Measurements from ENCODE around the gene PIERCE2. TPM values are rescaled to one million over a fixed set of nuclear protein-coding genes. Genes with fewer than 3 reads are reported as not detected.
A peak's percentile ranks its signal among the peaks of the same experiment; 100 is the strongest.
"Not testable (repeated sequence)": the region's sequence is repeated elsewhere in the genome, so short reads cannot be mapped to it uniquely, and the experiment has no call there.

Gene PIERCE2
- total RNA-seq, 4 donors from 2014 or later = not detected

DNA sequence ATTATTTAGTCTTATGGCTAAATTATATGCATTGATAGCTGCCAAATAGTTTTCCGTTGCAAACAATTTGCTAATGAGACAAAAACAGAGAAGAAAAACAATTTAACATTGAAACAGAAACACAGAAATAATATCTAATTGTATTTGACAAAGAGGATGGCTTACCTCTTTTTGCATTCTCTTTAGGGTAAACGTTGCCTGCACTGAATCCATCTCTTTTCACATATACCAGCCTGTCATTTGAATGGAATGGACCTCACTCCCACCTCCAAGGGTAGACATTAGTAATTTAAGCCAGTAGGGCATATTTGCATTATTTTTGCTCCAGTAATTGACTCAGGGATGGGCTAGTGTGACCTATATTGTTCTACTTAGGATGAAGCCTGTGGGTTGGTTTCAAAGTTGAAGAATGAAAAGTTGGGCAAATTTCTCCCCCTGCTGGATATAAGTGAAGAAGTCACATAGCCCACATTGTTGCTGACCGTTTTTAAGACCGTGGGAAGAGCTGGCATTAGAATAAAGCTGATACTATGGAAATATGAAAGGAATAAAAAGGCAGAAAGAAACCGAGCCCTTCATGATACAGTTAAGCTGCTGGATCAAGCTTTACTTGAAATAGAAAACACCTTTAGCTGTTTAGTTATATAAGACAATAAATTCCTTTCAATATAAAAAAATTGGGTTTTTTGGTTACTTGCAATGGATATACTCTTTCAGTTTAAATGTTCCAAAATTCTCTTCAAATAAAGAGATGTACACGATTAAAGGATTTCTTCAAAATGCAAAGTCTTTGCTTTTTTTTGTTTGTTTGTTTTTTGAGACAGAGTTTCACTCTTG is 26.9 kb downstream of the PIERCE2 start:
- H3K4me1 ChIP-seq = no peaks in the 10 kb centered on the region
- no peak overlapping the region for H3K4me3 ChIP-seq
- TF ChIP-seq POLR2A (IDR thresholded peaks at IDR 0.05) = no peak
- TF ChIP-seq, protein P1, sequence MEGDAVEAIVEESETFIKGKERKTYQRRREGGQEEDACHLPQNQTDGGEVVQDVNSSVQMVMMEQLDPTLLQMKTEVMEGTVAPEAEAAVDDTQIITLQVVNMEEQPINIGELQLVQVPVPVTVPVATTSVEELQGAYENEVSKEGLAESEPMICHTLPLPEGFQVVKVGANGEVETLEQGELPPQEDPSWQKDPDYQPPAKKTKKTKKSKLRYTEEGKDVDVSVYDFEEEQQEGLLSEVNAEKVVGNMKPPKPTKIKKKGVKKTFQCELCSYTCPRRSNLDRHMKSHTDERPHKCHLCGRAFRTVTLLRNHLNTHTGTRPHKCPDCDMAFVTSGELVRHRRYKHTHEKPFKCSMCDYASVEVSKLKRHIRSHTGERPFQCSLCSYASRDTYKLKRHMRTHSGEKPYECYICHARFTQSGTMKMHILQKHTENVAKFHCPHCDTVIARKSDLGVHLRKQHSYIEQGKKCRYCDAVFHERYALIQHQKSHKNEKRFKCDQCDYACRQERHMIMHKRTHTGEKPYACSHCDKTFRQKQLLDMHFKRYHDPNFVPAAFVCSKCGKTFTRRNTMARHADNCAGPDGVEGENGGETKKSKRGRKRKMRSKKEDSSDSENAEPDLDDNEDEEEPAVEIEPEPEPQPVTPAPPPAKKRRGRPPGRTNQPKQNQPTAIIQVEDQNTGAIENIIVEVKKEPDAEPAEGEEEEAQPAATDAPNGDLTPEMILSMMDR (IDR thresholded peaks at IDR 0.05) = peak in 5 of 6 experiments; percentile 30 to 59 (median 54)
- no peaks in the 10 kb centered on the region for H3K9me3 ChIP-seq
- H3K27ac ChIP-seq = no peak overlapping the region
- no peak for DNase-seq
- no peaks in the 10 kb centered on the region for H3K27me3 ChIP-seq
- H3K36me3 ChIP-seq = no peaks in the 10 kb centered on the region

DNA sequence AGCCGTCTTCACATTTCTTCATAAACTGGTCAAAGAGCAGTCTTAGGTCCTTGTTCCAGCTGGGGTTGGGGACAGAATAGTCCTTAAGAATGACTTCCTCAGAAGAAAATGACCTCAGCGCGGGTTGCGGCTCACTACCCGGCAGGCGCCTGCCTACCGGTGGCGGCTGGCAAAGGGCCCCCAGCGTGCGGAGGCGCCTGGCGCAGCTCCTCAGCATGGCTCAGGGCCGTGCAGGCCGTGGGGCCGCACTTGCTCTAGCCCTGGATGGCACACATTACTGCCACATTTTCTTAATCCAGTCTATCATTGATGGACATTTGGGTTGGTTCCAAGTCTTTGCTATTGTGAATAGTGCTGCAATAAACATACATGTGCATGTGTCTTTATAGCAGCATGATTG is 34.8 kb downstream of the PIERCE2 start:
- H3K27ac ChIP-seq, H3K9me3 ChIP-seq, H3K36me3 ChIP-seq, H3K4me1 ChIP-seq, DNase-seq, H3K27me3 ChIP-seq, H3K4me3 ChIP-seq: not testable (repeated sequence)

DNA sequence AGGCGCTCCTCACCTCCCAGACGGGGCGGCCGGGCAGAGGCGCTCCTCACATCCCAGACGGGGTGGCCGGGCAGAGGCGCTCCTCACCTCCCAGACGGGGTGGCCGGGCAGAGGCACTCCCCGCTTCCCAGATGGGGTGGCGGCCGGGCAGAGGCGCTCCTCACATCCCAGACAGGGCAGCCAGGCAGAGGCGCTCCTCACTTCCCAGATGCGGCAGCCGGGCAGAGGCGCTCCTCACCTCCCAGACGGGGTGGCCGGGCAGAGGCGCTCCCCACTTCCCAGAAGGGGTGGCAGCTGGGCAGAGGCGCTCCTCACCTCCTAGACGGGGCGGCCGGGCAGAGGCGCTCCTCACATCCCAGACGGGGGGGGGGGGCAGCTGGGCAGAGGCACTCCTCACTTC is 37.6 kb downstream of the PIERCE2 start:
- H3K4me1 ChIP-seq, H3K27ac ChIP-seq, DNase-seq, H3K9me3 ChIP-seq, H3K4me3 ChIP-seq, H3K27me3 ChIP-seq, H3K36me3 ChIP-seq: not testable (repeated sequence)

DNA sequence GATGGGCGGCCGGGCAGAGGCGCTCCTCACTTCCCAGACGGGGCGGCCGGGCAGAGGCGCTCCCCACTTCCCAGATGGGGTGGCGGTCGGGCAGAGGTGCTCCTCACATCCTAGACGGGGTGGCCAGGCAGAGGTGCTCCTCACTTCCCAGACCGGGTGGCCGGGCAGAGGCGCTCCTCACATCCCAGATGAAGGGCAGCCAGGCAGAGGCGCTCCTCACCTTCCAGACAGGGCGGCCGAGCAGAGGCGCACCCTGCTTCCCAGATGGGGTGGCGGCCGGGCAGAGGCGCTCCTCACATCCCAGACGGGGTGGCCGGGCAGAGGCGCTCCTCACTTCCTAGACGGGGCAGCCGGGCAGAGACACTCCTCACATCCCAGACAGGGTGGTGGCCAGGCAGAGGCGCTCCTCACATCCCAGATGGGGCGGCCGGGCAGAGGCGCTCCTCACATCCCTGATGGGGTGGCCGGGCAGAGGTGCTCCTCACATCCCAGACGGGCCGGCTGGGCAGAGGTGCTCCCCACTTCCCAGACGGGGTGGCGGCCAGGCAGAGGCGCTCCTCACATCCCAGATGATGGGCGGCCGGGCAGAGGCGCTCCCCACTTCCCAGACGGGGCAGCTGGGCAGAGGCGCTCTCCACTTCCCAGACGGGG is 38.2 kb downstream of the PIERCE2 start:
- not testable (repeated sequence) for H3K4me1 ChIP-seq, H3K36me3 ChIP-seq, DNase-seq

DNA sequence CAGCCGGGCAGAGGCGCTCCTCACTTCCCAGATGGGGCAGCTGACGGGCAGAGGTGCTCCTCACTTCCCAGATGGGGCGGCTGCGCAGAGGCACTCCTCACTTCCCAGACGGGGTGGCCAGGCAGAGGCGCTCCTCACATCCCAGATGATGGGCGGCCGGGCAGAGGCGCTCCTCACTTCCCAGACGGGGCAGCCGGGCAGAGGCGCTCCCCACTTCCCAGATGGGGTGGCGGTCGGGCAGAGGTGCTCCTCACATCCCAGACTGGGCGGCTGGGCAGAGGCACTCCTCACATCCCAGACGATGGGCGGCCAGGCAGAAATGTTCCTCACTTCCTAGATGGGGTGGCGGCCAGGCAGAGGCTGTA is 38.7 kb downstream of the PIERCE2 start:
- not testable (repeated sequence) for H3K9me3 ChIP-seq, H3K4me1 ChIP-seq, H3K4me3 ChIP-seq, H3K27me3 ChIP-seq, H3K27ac ChIP-seq, DNase-seq, H3K36me3 ChIP-seq

More for the DNA sequence above, 38.2 kb downstream of the PIERCE2 start:
- not testable (repeated sequence) for H3K4me3 ChIP-seq, H3K9me3 ChIP-seq, H3K27ac ChIP-seq, H3K27me3 ChIP-seq

DNA sequence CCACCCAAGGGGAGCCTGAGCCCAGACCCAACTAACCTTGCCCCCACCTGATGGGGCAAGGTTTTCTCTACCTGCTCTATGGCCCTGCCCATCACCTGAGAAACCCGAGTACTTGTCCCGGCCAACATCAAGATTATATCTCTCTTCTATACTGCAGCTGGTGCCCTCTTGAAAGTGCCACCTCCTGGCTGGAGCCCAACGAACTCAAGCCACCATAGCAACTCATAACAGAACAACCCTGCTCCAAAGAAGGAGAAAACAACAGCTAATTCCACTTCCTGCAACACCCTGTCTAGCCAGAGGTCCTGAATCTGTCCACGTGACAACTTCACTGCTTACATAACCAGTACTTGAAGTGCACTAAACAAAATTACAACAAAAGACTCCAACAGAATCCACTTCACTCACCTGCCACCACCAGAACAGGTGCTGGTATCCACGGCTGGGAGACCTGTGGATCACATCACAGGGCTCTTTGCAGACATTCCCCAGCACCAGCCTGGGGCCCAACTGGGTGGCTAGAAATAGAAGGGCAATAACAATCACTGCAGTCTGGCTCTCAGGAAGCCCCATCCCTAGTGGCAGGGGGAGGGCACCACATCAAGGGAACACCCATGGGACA is 49.2 kb downstream of the PIERCE2 start:
- H3K9me3 ChIP-seq = no peaks in the 10 kb centered on the region
- no peak overlapping the region for H3K27ac ChIP-seq
- no peaks in the 10 kb centered on the region for H3K27me3 ChIP-seq
- DNase-seq = no peak
- H3K4me1 ChIP-seq = no peaks in the 10 kb centered on the region
- H3K4me3 ChIP-seq = no peak overlapping the region
- no peak for TF ChIP-seq POLR2A (IDR thresholded peaks at IDR 0.05)
- TF ChIP-seq, protein P1 (IDR thresholded peaks at IDR 0.05) = no peak
- no peaks in the 10 kb centered on the region for H3K36me3 ChIP-seq

DNA sequence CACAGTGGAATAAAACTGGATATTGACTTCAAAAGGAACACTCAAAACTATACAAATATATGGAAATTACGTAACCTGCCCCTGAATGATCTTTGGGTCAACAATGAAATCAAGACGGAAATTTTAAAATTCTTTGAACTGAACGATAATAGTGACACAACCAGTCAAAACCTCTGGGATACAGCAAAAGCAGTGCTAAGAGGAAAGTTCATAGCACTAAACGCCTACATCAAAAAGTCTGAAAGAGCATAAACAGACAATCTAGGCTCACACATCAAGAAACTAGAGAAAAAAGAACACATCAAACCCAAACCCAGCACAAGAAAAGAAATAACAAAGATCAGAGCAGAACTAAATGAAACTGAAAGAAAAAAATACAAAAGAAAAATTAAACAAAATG is 53.2 kb downstream of the PIERCE2 start:
- no peak overlapping the region for H3K4me3 ChIP-seq
- TF ChIP-seq, protein P1 (IDR thresholded peaks at IDR 0.05) = no peak
- no peak for TF ChIP-seq POLR2A (IDR thresholded peaks at IDR 0.05)
- H3K9me3 ChIP-seq = no peaks in the 10 kb centered on the region
- H3K4me1 ChIP-seq = no peaks in the 10 kb centered on the region
- DNase-seq = no peak
- no peak overlapping the region for H3K27ac ChIP-seq
- H3K36me3 ChIP-seq = no peaks in the 10 kb centered on the region
- no peaks in the 10 kb centered on the region for H3K27me3 ChIP-seq
